K562 (cell line): ENCODE results near the gene GPR108. TPM values are rescaled to one million over a fixed set of nuclear protein-coding genes. Genes with fewer than 3 reads are reported as not detected.

Experiments used
- BCL6 ChIP-seq: fragments of 250-450 bp; sonication (Bioruptor Pico); IDR thresholded peaks from 2 replicates; pipeline ENCODE4 v1.4.0; 2020
- EHMT2 ChIP-seq: fragments of 450-650 bp; IDR thresholded peaks from 2 replicates; pipeline ENCODE4 v1.6.1; 2018; ENCODE audit warnings: antibody characterized with exemption
- GTF2E2 ChIP-seq: fragments of 200-800 bp; sonication (Bioruptor generic); IDR thresholded peaks from 2 replicates; pipeline ENCODE4 v1.6.1; 2016; ENCODE audit warnings: missing genetic modification characterization, missing compliant biosample characterization
- LEF1 ChIP-seq: fragments of 450-650 bp; IDR thresholded peaks from 2 replicates; pipeline ENCODE4 v1.6.1; 2016; ENCODE audit warnings: mild to moderate bottlenecking
- MAFG ChIP-seq: fragments of 450-650 bp; conservative IDR thresholded peaks from 2 replicates; pipeline ENCODE4 v1.6.1; 2016; ENCODE audit warnings: missing genetic modification characterization, missing compliant biosample characterization
- MTA2 ChIP-seq: fragments of 450-650 bp; IDR thresholded peaks from 2 replicates; pipeline ENCODE4 v1.6.1; 2016; ENCODE audit warnings: low read depth
- PHTF2 ChIP-seq: fragments of 250-450 bp; sonication (Bioruptor Pico); IDR thresholded peaks from 2 replicates; pipeline ENCODE4 v1.5.0; 2021; ENCODE audit warnings: mild to moderate bottlenecking
- SLC30A9 ChIP-seq: fragments of 250-450 bp; sonication (Bioruptor Pico); IDR thresholded peaks from 2 replicates; pipeline ENCODE4 v1.8.0; 2022; ENCODE audit warnings: mild to moderate bottlenecking, moderate library complexity
- STAT5A ChIP-seq: IDR thresholded peaks from 2 replicates; pipeline ENCODE4 v1.6.1; 2012; ENCODE audit warnings: low read length, inconsistent platforms, borderline replicate concordance
- TAL1 ChIP-seq: fragments of 450-650 bp; IDR thresholded peaks from 2 replicates; pipeline ENCODE4 v1.6.1; 2016; ENCODE audit warnings: mild to moderate bottlenecking
- TEAD4 ChIP-seq, 2 experiments: sonication (generic) in 1 of 2; formaldehyde crosslinking in 1 of 2; IDR thresholded peaks; 2 replicates each; pipeline versions ENCODE4 v1.6.1 to v1.8.0; 2012 to 2022; ENCODE audit warnings: borderline replicate concordance in 1 of 2, inconsistent platforms in 1 of 2, low read length in 1 of 2, mild to moderate bottlenecking in 1 of 2, missing genetic modification reagents in 1 of 2
- ZNF217 ChIP-seq: sonication (generic); formaldehyde crosslinking; IDR thresholded peaks from 2 replicates; pipeline ENCODE4 v1.8.0; 2022; ENCODE audit warnings: mild to moderate bottlenecking, missing genetic modification reagents
- polyA plus RNA-seq, 8 experiments: library from polyadenylated mRNA; depleted of rRNA in 4 of 8; stranded (reverse) in 5 of 8; unstranded in 3 of 8; fragments of >200 nt; fragmentation: Nextera tagmentation in 2 of 8; fragmentation: Illumina TruSeq in 1 of 8; extraction: Ambion mirVana in 2 of 8; extraction: Trizol in 1 of 8; gene quantifications; 2 replicates each; pipeline versions ENCODE4 v1.2.1 to v1.2.3, GENCODE V29; 2011 to 2014; ENCODE audit warnings: inconsistent platforms in 1 of 8, missing spikeins in 1 of 8
- total RNA-seq, 7 experiments: library from RNA; depleted of rRNA in 6 of 7; stranded (reverse); fragments of >200 nt in 6 of 7; fragmentation: Illumina TruSeq in 2 of 7; extraction: Trizol in 2 of 7; gene quantifications; 2 replicates each; pipeline versions ENCODE4 v1.2.1 to v1.2.3, GENCODE V29; 2011 to 2021; ENCODE audit warnings: low replicate concordance in 1 of 7
- TF ChIP-seq, protein P1 (sequence below): fragments of 450-650 bp; IDR thresholded peaks from 2 replicates; pipeline ENCODE4 v1.7.1; 2018; ENCODE audit warnings: mild to moderate bottlenecking, low read depth; ENCODE audit not compliant: partially characterized antibody
- TF ChIP-seq, protein P2 (sequence below): fragments of 450-650 bp; IDR thresholded peaks from 2 replicates; pipeline ENCODE4 v1.6.1; 2016; ENCODE audit warnings: mild to moderate bottlenecking
- TF ChIP-seq, protein P3 (sequence below), 2 experiments: fragments of 250-450 bp in 1 of 2; fragments of 450-650 bp in 1 of 2; sonication (Bioruptor Pico) in 1 of 2; IDR thresholded peaks; 2 replicates each; pipeline versions ENCODE4 v1.6.1 to v1.8.0; 2016 to 2021; ENCODE audit warnings: mild to moderate bottlenecking in 2 of 2, moderate library complexity in 2 of 2, missing compliant biosample characterization in 1 of 2, missing genetic modification characterization in 1 of 2
- TF ChIP-seq, protein P4 (sequence below): fragments of 450-650 bp; IDR thresholded peaks from 2 replicates; pipeline ENCODE4 v1.6.1; 2016; ENCODE audit warnings: antibody characterized with exemption
- TF ChIP-seq, protein P5 (sequence below): fragments of 250-450 bp; sonication (Bioruptor Pico); IDR thresholded peaks from 2 replicates; pipeline ENCODE4 v1.4.0; 2020; ENCODE audit warnings: mild to moderate bottlenecking
- TF ChIP-seq, protein P6 (sequence below): fragments of 450-650 bp; formaldehyde crosslinking; conservative IDR thresholded peaks from 2 replicates; pipeline ENCODE4 v1.4.0; 2022; ENCODE audit warnings: mild to moderate bottlenecking, missing genetic modification characterization

Gene GPR108
- total and polyA plus RNA-seq, 9 of the 15 experiments (the other 6 are each of a cell fraction or from before 2014, with no cell fraction given): 2.4 to 33.2 (median 24.4) TPM

DNA sequence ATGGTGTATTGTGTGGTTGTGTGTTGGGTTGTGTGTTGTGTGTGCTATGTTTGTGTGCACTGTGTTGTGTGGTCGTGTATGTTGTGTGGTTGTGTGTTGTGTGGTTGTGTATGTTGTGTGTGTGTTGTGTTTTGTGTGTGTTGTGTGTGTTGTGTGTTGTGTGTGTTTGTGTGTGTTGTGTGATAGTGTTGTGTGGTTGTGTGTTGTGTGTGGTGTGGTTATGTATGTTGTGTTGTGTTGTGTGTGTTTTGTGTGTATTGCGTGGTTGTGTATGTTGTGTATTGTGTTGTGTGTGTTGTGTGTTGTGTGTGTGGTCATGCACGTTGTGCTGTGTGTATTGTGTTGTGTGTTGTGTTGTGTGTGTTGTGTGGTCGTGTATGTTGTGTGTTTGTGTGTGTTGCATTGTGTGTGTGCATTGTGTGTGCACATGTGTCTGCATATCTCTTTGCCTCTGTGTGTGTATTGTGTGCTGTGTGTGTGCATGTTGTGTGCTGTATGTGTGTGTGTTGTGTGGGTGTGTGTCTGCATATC lies 19.9 kb downstream of the GPR108 start (continued):
- TF ChIP-seq, protein P1, sequence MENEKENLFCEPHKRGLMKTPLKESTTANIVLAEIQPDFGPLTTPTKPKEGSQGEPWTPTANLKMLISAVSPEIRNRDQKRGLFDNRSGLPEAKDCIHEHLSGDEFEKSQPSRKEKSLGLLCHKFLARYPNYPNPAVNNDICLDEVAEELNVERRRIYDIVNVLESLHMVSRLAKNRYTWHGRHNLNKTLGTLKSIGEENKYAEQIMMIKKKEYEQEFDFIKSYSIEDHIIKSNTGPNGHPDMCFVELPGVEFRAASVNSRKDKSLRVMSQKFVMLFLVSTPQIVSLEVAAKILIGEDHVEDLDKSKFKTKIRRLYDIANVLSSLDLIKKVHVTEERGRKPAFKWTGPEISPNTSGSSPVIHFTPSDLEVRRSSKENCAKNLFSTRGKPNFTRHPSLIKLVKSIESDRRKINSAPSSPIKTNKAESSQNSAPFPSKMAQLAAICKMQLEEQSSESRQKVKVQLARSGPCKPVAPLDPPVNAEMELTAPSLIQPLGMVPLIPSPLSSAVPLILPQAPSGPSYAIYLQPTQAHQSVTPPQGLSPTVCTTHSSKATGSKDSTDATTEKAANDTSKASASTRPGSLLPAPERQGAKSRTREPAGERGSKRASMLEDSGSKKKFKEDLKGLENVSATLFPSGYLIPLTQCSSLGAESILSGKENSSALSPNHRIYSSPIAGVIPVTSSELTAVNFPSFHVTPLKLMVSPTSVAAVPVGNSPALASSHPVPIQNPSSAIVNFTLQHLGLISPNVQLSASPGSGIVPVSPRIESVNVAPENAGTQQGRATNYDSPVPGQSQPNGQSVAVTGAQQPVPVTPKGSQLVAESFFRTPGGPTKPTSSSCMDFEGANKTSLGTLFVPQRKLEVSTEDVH: peak; percentile 23
- TF ChIP-seq EHMT2 (peak; percentile 89), SLC30A9 (CRISPR knock-in tag) (no peak), MAFG (tag) (no peak), ZNF217 (CRISPR knock-in tag) (peak; percentile 89; the same call in 1 of the 2 replicates), PHTF2 (no peak), GTF2E2 (no peak), MTA2 (peak; percentile 62), TAL1 (no peak; the same call in none of the 2 replicates), TEAD4 (IDR thresholded peaks at IDR 0.05; ENCODE audit: low read length) (peak; percentile 39), TEAD4 (CRISPR knock-in tag; IDR thresholded peaks at IDR 0.05; ENCODE audit: borderline replicate concordance) (peak; percentile 49; the same call in 1 of the 2 replicates), LEF1 (peak; percentile 90), STAT5A (peak; percentile 22; the same call in 1 of the 2 replicates), BCL6 (CRISPR knock-in tag) (no peak)
- TF ChIP-seq, protein P2, sequence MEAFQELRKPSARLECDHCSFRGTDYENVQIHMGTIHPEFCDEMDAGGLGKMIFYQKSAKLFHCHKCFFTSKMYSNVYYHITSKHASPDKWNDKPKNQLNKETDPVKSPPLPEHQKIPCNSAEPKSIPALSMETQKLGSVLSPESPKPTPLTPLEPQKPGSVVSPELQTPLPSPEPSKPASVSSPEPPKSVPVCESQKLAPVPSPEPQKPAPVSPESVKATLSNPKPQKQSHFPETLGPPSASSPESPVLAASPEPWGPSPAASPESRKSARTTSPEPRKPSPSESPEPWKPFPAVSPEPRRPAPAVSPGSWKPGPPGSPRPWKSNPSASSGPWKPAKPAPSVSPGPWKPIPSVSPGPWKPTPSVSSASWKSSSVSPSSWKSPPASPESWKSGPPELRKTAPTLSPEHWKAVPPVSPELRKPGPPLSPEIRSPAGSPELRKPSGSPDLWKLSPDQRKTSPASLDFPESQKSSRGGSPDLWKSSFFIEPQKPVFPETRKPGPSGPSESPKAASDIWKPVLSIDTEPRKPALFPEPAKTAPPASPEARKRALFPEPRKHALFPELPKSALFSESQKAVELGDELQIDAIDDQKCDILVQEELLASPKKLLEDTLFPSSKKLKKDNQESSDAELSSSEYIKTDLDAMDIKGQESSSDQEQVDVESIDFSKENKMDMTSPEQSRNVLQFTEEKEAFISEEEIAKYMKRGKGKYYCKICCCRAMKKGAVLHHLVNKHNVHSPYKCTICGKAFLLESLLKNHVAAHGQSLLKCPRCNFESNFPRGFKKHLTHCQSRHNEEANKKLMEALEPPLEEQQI: no peak
- TF ChIP-seq, protein P3, sequence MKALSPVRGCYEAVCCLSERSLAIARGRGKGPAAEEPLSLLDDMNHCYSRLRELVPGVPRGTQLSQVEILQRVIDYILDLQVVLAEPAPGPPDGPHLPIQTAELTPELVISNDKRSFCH (CRISPR knock-in tag; IDR thresholded peaks at IDR 0.05): no peak
- TF ChIP-seq, protein P3 (tag; IDR thresholded peaks at IDR 0.05): no peak
- TF ChIP-seq, protein P4, sequence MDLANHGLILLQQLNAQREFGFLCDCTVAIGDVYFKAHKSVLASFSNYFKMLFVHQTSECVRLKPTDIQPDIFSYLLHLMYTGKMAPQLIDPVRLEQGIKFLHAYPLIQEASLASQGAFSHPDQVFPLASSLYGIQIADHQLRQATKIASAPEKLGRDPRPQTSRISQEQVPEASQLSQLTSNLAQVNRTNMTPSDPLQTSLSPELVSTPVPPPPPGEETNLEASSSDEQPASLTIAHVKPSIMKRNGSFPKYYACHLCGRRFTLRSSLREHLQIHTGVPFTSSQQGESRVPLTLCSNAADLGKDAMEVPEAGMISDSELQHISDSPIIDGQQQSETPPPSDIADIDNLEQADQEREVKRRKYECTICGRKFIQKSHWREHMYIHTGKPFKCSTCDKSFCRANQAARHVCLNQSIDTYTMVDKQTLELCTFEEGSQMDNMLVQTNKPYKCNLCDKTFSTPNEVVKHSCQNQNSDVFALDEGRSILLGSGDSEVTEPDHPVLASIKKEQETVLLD: peak; percentile 87
- TF ChIP-seq, protein P5, sequence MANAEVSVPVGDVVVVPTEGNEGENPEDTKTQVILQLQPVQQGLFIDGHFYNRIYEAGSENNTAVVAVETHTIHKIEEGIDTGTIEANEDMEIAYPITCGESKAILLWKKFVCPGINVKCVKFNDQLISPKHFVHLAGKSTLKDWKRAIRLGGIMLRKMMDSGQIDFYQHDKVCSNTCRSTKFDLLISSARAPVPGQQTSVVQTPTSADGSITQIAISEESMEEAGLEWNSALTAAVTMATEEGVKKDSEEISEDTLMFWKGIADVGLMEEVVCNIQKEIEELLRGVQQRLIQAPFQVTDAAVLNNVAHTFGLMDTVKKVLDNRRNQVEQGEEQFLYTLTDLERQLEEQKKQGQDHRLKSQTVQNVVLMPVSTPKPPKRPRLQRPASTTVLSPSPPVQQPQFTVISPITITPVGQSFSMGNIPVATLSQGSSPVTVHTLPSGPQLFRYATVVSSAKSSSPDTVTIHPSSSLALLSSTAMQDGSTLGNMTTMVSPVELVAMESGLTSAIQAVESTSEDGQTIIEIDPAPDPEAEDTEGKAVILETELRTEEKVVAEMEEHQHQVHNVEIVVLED (CRISPR knock-in tag): no peak
- TF ChIP-seq, protein P6, sequence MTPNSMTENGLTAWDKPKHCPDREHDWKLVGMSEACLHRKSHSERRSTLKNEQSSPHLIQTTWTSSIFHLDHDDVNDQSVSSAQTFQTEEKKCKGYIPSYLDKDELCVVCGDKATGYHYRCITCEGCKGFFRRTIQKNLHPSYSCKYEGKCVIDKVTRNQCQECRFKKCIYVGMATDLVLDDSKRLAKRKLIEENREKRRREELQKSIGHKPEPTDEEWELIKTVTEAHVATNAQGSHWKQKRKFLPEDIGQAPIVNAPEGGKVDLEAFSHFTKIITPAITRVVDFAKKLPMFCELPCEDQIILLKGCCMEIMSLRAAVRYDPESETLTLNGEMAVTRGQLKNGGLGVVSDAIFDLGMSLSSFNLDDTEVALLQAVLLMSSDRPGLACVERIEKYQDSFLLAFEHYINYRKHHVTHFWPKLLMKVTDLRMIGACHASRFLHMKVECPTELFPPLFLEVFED (CRISPR knock-in tag): no peak; the same call in none of the 2 replicates
